PC-9 (cell line): ENCODE measurements around the gene LIMCH1. TPM values are rescaled to one million over a fixed set of nuclear protein-coding genes. Genes with fewer than 3 reads are reported as not detected.
"Not testable (repeated sequence)": the region's sequence is repeated elsewhere in the genome, so short reads cannot be mapped to it uniquely, and the experiment has no call there.

Experiments
- Bru-seq: library from RNA; stranded (reverse); fragments of 400-500 nt; gene quantifications from one replicate; lab custom pipeline; 2021; lab: Mats Ljungman, UMichigan
- BruChase-seq, 2 experiments: library from RNA; stranded (reverse); fragments of 400-500 nt; gene quantifications; one replicate each; lab custom pipeline; 2021; lab: Mats Ljungman, UMichigan
- BruUV-seq: library from RNA; stranded (reverse); fragments of 400-500 nt; replicated peaks from 2 replicates; lab custom pipeline; 2021; lab: Mats Ljungman, UMichigan
- CTCF ChIA-PET: fragments of 300-600 bp; sonication (Branson Sonifier 250); formaldehyde crosslinking; loops from one replicate; lab custom pipeline; 2022; ENCODE audit warnings: antibody characterized with exemption; lab: Charles Lee
- POLR2A ChIA-PET: fragments of 300-600 bp; sonication (Branson Sonifier 250); formaldehyde crosslinking; loops from one replicate; lab custom pipeline; 2022; ENCODE audit warnings: antibody characterized with exemption; ENCODE audit not compliant: unreplicated experiment; lab: Charles Lee
- DNase-seq, 2 experiments: peaks; one replicate each; pipeline versions ENCODE4 v3.0.0 to v3.0.0-alpha.2; 2015 to 2022; ENCODE audit warnings: mixed read lengths in 1 of 2
- H2AFZ ChIP-seq: fragments of 200-600 bp; sonication (generic); 2 replicates; pipeline ENCODE4 v1.8.1; 2017; ENCODE audit warnings: antibody characterized with exemption
- H3F3A ChIP-seq: fragments of 200-600 bp; sonication (generic); 2 replicates; pipeline ENCODE4 v1.8.1; 2017; ENCODE audit warnings: antibody characterized with exemption, mild to moderate bottlenecking, low read depth; ENCODE audit not compliant: insufficient read depth
- H3K27ac ChIP-seq: fragments of 200-600 bp; sonication (generic); 2 replicates; pipeline ENCODE4 v1.6.1; 2016; ENCODE audit warnings: mixed run types
- H3K27me3 ChIP-seq: fragments of 200-600 bp; sonication (generic); 2 replicates; pipeline ENCODE4 v1.6.1; 2016; ENCODE audit warnings: low read depth, mixed run types; ENCODE audit not compliant: insufficient read depth
- H3K36me3 ChIP-seq: fragments of 200-600 bp; sonication (generic); 2 replicates; pipeline ENCODE4 v1.6.1; 2016; ENCODE audit warnings: low read depth, mixed run types
- H3K4me1 ChIP-seq: fragments of 200-600 bp; sonication (generic); replicated peaks from 2 replicates; pipeline ENCODE4 v1.6.1; 2016; ENCODE audit warnings: mixed run types; ENCODE audit not compliant: insufficient read depth
- H3K4me2 ChIP-seq: fragments of 200-600 bp; sonication (generic); 2 replicates; pipeline ENCODE4 v1.6.1; 2017; ENCODE audit warnings: mixed run types
- H3K4me3 ChIP-seq: fragments of 200-600 bp; sonication (generic); 2 replicates; pipeline ENCODE4 v1.6.1; 2016; ENCODE audit warnings: mixed run types
- H3K79me2 ChIP-seq: fragments of 200-600 bp; sonication (generic); 2 replicates; pipeline ENCODE4 v1.6.1; 2017; ENCODE audit warnings: low read depth, mixed run types
- H3K9me2 ChIP-seq: fragments of 200-600 bp; sonication (generic); 2 replicates; pipeline ENCODE4 v1.8.1; 2017; ENCODE audit warnings: mild to moderate bottlenecking; ENCODE audit not compliant: insufficient read depth
- H3K9me3 ChIP-seq: fragments of 200-600 bp; sonication (generic); 2 replicates; pipeline ENCODE4 v1.8.1; 2016; ENCODE audit warnings: low read depth; ENCODE audit not compliant: insufficient read depth
- H4K20me1 ChIP-seq: fragments of 200-600 bp; sonication (generic); 2 replicates; pipeline ENCODE4 v1.8.1; 2017; ENCODE audit not compliant: insufficient read depth
- EZH2 ChIP-seq: fragments of 200-600 bp; sonication (generic); IDR thresholded peaks from 2 replicates; pipeline ENCODE4 v1.8.0; 2017; ENCODE audit warnings: antibody characterized with exemption, low read depth
- intact Hi-C: fragments of 100-400 bp; cut with micrococcal nuclease; formaldehyde crosslinking; loops from one replicate; pipeline ENCODE4 v1.10.0; 2022; ENCODE audit not compliant: unreplicated experiment
- long read RNA-seq: library from polyadenylated mRNA; stranded (forward); transcript quantifications from one replicate; pipeline ENCODE4 v2.0.0, GENCODE V29; 2022
- total RNA-seq: library from RNA; stranded (reverse); gene quantifications from 2 replicates; pipeline ENCODE4 v1.2.3, GENCODE V29; 2021
- TF ChIP-seq, protein P1 (sequence below): fragments of 200-600 bp; sonication (generic); conservative IDR thresholded peaks from 2 replicates; pipeline ENCODE4 v1.6.1; 2017; ENCODE audit warnings: mixed run types, antibody characterized with exemption, mild to moderate bottlenecking, moderate library complexity

LIMCH1 gene, protein sequence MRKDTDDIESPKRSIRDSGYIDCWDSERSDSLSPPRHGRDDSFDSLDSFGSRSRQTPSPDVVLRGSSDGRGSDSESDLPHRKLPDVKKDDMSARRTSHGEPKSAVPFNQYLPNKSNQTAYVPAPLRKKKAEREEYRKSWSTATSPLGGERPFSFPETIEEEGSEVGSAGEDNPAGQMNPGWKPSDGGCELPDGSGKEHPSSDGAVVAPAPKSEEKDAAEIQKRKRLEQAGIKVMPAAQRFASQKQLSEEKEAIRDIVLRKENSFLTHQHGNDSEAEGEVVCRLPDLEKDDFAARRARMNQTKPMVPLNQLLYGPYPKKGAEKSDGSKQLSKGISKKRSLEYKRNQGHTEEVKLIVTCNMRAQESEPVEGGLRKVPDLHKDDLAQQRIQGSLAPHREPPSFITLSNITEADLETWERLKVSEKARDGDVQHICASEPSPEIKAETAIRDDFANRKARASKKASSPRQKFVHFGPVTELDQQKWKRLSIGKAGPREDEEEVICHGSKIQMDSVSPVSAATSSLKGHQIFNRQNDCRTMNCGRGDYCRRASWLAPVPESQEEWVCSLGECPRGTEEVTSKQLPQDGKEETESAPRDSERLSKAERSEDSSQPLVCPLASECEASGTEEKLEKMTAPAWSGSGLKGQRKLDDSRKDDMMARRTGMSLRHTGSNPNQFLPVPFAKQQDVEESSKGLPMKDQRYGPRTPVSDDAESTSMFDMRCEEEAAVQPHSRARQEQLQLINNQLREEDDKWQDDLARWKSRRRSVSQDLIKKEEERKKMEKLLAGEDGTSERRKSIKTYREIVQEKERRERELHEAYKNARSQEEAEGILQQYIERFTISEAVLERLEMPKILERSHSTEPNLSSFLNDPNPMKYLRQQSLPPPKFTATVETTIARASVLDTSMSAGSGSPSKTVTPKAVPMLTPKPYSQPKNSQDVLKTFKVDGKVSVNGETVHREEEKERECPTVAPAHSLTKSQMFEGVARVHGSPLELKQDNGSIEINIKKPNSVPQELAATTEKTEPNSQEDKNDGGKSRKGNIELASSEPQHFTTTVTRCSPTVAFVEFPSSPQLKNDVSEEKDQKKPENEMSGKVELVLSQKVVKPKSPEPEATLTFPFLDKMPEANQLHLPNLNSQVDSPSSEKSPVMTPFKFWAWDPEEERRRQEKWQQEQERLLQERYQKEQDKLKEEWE (N-terminal part only)
- total RNA-seq: 252 and 339 TPM in 2 replicates
- percentile 98 among the genes with signal in this experiment for Bru-seq, nascent RNA
- BruChase-seq, experiment 1, labeled RNA remaining after a 2-hour chase: percentile 97 among the genes with signal in this experiment
- percentile 92 among the genes with signal in this experiment for BruChase-seq, experiment 2, labeled RNA remaining after a 6-hour chase
- long read RNA-seq, full-length matches to known transcripts: 15 of 279 reads
- long read RNA-seq, partial matches to known transcripts: 88 of 279 reads
- long read RNA-seq, other reads (novel, unspliced or antisense): 176 of 279 reads

DNA sequence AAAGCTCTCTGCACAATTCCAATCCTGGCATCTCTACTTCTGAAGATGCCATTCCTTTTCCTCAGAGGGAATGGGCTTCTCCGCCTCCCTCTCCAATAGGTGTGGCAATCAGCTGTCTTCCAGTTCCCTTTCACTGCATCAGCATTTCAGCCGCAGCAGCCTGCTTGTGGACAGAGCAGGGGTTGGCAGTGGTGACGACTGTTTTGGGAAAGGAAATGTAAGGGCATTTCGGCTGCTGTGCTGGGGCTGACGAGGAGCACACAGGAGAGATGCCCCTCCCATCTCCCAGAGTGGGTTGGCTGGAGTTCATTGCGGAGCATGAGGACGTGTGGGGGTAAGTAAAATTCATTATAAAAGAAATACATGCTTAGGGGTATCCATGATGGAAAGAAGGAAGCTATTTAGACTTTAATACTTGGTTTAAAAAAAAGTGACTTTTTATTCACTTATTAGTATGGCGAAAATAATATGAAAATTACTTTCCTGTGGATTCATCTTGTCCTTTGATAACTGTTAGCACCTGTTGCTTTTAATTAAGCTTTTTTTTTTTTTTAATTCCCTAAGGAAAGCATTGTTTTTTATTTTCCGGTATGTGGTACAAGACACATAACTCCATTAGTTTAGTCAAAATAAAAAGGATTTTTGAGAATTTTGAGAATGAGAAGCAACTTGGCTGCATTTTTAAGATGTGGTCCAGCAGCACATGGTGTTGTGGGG is at the start of gene LIMCH1:
TSS of gene LIMCH1 (plus strand) at position 141 of the 717 bp plus-strand sequence. CDS start 67,839 bp downstream, outside the sequence.
- H3K9me2 ChIP-seq: no peaks in the 10 kb centered on the region
- 0 out of 2 replicates have a peak, but pooled peaks cover 7% of the 10 kb centered on the region for H3K36me3 ChIP-seq
- H3K4me3 ChIP-seq: peak within 1 kb of the TSS; percentile 44
- ChIA-PET CTCF (interaction anchor here (0.6 to 0.7 kb wide), 2 partner anchors 165 to 1183 kb away, joined by 3 read pairs; no protein-coding TSS in a partner anchor), POLR2A (interaction anchor here (0.5 to 0.6 kb wide), 3 partner anchors 62 to 99 kb away, joined by 3 to 6 read pairs (median 4); no protein-coding TSS in a partner anchor)
- H3K27ac ChIP-seq: peak within 1 kb of the TSS; percentile 96
- peaks cover 33% of the 10 kb centered on the region for H3K79me2 ChIP-seq
- H2AFZ ChIP-seq: peak within 1 kb of the TSS; percentile 18
- BruUV-seq: TSS peak; percentile 68
- TF ChIP-seq, protein P1, sequence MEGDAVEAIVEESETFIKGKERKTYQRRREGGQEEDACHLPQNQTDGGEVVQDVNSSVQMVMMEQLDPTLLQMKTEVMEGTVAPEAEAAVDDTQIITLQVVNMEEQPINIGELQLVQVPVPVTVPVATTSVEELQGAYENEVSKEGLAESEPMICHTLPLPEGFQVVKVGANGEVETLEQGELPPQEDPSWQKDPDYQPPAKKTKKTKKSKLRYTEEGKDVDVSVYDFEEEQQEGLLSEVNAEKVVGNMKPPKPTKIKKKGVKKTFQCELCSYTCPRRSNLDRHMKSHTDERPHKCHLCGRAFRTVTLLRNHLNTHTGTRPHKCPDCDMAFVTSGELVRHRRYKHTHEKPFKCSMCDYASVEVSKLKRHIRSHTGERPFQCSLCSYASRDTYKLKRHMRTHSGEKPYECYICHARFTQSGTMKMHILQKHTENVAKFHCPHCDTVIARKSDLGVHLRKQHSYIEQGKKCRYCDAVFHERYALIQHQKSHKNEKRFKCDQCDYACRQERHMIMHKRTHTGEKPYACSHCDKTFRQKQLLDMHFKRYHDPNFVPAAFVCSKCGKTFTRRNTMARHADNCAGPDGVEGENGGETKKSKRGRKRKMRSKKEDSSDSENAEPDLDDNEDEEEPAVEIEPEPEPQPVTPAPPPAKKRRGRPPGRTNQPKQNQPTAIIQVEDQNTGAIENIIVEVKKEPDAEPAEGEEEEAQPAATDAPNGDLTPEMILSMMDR: no peak
- TF ChIP-seq EZH2: no peak
- H3K4me2 ChIP-seq: peak within 1 kb of the TSS; percentile 86
- intact Hi-C loops: loop anchor here (1.0 to 5.0 kb wide), 4 partner anchors 63 to 179 kb away; no protein-coding TSS in a partner anchor
- peaks cover 29% of the 10 kb centered on the region for H3F3A ChIP-seq
- no peaks in the 10 kb centered on the region for H3K27me3 ChIP-seq
- peak in 1 of 2 experiments; percentile 65 for DNase-seq
- no peaks in the 10 kb centered on the region for H4K20me1 ChIP-seq
- H3K9me3 ChIP-seq: no peaks in the 10 kb centered on the region
- H3K4me1 ChIP-seq: peaks cover 65% of the 10 kb centered on the region

DNA sequence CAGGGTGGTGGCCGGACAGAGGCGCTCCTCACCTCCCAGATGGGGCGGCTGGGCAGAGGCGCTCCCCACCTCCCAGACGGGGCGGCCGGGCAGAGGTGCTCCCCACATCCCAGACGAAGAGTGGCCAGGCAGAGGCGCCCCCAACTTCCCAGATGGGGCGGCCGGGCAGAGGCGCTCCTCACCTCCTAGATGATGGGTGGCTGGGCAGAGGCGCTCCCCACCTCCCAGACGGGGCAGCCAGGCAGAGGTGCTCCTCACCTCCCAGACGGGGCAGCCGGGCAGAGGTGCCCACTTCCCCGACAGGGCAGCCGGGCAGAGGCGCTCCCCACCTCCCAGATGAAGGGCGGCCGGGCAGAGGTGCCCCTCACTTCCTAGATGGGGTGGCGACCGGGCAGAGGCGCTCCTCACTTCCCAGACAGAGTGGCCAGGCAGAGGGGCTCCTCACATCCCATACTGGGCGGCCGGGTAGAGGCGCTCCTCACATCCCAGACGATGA is 46.8 kb upstream of the LIMCH1 start:
- H3K79me2 ChIP-seq, DNase-seq, H3K27me3 ChIP-seq, H3K4me2 ChIP-seq, H4K20me1 ChIP-seq, H3K4me1 ChIP-seq, H2AFZ ChIP-seq, H3K9me2 ChIP-seq, CTCF ChIA-PET, H3K27ac ChIP-seq, H3K4me3 ChIP-seq, intact Hi-C loops, H3K9me3 ChIP-seq, BruUV-seq, POLR2A ChIA-PET, H3F3A ChIP-seq: not testable (repeated sequence)
- 0 out of 2 replicates have a peak, but pooled peaks cover 22% of the 10 kb centered on the region for H3K36me3 ChIP-seq
